ENCODE measurements around the gene KRT31.
"Not testable (repeated sequence)": the region's sequence is repeated elsewhere in the genome, so short reads cannot be mapped to it uniquely, and the experiment has no call there.

Gene KRT31

DNA sequence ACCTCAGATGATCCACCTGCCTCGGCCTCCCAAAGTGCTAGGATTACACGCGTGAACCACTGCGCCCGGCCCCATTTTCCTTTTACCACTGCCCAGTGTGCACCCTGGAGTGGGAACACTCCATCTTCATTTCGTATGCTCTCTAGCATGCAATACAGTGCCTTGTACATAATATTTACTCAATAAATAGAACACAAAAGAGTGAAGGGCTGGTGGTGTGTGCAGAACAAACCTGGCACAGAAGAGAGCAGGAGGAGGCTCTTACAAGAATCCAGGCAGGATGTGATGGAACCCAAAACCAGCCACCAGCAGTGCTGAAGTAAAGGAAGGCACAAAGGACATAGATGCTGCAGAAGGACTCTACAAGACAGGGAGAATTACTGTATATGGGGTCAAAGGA, 19.7 kb upstream of the KRT31 start:
- DNase-seq = no peak

DNA sequence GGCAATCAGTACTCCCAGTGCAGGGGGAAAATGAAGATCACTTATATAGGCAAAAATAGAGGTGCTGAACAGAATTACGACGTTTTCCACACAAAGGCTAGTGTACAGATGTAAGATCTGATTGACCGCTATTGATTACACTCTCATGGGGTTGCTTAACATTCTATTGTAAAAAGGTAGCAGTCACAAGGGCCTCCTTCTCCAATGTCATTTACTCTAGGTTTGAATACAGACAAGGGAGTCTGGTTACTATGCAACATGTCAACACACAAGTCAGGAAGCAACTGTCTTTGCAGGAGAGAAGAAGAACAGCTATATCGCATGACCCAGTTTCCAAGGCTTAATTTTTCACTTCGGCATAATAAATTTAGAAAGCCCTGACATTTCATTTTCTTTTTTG, 19.1 kb upstream of the KRT31 start:
- DNase-seq = no peak

DNA sequence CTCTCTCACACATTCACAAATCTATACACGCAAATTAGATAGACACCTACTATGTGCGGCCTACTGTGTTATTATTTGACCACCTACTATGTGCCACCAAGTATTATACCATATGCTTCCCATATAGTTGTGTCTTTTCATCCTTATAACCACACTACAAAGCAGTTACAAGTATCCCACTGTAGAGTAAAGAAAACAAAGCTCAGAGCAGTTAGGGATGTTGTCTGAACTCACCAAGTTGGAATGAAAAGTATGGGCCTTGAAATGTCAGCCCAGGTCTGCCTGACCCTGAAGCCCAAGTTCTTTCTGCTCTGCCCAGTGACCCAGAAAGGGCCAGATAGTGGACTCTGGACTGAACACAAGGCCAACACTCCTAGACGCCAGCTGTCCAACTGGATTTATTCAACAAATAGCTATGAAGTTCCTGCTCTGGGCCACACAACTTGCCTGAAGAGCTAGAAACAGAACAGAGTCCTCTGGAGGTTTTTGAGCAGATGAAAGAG, 18.5 kb upstream of the KRT31 start:
- no peak for DNase-seq

DNA sequence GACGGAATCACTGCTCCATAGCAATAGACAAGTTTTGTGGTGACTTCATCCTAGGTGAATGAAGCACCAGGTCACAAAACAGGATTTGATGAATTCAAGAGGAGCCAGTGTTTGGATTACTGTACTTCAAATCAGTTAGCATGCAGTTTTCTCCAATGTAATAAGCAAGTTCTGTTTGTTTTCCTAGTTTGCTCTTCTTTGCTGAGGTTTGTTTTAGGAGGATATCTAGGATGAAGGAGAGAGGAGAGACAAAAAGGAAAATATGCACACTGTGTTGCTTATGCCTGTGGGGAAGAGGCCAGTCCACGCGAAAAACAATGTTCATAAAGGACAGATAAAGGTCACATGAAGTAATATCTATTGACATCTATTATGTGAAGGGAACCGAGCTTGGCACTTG, 18.0 kb upstream of the KRT31 start:
- no peak for DNase-seq

DNA sequence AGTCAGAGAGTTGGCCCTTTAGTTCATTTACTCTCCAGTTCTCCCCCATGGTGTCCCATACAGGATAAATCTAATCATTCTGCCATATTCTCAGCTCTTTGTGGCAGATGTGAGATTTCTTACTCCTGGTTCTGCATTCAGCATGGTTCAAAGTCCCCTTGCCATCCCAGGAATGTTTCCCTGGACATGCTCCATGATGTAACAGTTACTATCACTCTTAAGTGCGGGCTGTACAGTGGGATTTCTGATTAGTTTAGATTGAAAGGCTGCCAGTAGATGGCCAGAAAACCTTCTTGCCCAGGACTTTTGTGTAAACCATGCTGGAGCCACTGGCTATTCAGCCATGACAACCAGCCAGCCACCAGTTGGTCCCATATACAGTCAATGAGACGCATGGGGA, 16.6 kb upstream of the KRT31 start:
- no peak for DNase-seq

DNA sequence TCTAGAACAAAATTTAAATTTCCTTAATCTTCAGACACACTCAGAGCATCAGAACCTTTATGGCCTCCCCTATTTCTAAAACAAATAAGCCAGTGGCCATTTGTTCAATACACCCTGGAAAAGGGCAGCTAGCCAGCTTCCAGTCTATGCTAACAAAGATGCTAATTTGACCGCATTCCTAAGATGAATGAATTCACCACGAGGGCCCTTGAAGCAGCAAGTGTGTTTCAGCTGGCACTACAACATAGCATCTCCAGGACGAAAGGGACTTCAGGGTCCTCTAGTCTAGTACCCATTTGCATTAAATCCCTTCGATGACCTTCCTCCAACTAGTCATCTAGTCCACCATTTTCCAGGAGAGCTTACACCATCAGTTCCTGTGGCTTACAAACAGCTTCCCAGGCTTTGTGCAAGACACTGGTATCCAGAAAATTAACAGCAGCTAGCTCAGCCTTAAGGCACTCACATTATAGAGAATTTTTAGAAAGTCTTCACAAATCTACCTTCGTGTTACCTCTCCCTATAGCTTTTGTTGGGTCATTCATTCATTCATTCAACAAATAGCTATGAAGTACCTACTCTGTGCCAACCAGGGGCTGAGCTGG, 16.0 kb upstream of the KRT31 start:
- DNase-seq = no peak

DNA sequence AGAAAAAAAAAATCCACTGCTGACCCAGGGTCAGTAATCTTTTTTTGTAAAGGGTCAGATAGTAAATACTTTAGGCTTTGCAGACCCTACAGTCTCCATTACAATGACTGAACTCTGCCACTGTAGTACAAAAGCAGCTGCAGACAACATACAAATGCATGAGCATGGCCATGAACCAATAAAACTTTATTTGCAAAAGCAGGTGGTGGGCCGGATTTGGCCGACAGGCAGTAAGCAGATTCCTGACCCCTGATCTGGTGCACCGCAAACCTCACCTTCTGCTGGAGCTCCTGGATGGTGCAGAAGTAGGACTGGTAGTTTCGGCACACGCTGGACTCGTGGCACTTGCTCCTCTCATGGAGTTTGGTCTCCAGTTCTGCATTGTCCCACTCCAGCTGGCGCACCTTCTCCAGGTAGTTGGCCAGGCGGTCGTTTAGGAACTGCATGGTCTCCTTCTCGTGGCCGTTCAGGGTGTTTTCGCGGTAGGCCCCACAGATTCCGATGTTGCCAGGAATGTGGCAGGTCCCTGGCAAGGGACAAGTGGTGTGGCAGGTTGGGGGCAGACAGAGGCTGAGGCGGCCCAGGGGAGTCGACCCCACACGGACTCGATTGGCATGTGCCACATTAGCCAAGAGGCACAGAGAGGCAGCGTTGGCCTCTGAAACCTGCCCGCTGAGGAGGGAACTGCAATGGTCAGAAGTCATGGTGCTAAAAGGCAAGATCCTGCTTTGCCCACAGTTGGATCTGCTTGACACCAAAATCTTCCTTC, 13.8 kb upstream of the KRT31 start:
- no peak for DNase-seq

DNA sequence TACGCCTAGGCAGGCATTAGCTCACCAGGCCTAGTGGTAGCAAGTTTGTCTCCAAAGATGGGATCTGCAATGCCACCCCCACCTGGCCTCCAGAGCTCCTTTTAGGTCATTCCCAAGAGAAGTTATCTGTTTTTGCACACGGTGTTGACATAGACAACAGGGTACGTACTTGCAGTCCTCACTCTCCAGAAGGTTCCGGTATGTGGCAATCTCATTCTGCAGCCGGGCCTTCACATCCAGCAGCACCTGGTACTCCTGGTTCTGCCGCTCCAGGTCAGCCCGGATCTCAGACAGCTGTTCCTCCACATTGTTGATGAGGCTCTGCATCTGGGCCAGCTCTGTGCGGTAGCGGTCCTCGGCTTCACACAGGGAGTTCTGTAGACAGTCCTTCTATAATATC, 9.8 kb upstream of the KRT31 start:
- DNase-seq = no peak

DNA sequence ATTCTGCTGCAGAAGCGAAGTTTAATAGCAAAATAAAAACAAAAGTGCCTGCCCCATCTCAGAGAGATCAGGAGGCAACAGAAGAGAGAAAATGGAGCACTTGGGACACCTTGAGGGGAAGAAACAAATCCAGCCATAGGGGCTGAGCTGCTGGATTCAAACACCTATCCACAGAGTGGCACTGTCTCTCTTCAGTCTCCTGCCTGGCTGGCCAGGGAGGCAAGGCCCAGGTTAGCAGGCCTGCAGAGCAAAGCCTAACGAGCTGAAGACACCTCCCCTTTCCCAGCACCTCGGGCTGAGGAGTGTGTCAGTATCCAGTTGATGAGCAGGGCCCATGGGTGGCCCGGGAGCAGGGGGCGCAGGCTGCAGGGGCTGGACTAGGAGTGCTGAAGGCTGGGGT, 8.8 kb upstream of the KRT31 start:
- DNase-seq = no peak

DNA sequence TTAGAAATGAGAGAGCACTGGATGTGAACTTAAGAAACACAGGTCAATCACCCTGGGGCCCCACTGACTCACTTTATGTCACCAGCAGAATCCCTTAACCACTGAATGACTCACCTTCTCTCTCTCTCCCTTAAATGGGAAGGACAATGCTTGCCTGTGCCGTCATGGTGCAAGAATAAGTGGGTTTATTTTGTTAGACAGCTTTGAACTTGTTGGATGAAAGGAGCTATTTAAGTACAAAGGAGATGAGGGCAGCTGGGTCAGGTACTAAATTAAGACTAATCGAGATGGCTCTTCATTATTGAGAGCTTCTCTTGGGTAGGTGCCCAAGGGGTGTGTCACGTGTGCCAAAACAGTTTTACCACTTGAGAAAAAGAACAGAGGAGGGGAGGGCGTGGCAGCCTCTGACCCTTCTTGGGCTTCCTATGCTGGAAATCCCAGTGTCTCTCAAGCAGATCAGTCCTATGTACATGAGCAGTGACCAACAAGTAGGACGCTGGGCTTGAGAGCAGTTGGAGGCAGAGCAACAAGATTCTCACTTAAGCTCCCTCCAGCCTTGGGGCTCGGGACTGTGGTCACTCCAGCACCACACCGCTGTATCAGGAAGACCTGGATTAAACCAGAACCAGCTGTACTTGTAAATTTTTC, 6.7 kb upstream of the KRT31 start:
- no peak for DNase-seq

DNA sequence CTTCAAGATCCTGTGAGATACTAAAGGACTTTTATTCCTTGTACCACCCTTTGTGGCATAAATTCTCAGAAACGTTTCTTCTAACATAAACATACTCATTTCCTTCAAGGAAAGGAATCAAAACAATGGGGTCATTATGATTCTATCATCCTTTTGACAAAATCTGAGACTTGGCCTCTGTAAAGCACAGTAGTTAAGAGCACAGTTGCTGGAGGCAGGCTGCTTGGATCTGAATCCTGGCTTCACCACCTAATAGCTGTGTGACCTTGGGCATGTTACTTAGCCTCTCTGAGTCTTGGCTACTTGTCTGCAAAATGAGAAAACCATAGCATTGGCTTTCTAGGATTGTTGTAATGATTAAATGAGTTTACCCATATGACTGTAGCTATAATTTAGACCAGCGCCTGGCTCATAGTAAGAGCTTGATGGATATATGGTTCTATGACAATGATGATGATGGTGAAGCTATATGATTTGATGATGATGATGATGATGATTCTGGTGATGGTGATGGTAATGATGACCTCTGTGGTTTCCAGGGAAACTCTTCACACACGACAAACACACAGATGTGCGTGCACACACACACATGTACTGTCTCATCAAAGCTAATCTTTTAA, 6.1 kb upstream of the KRT31 start:
- no peak for DNase-seq

DNA sequence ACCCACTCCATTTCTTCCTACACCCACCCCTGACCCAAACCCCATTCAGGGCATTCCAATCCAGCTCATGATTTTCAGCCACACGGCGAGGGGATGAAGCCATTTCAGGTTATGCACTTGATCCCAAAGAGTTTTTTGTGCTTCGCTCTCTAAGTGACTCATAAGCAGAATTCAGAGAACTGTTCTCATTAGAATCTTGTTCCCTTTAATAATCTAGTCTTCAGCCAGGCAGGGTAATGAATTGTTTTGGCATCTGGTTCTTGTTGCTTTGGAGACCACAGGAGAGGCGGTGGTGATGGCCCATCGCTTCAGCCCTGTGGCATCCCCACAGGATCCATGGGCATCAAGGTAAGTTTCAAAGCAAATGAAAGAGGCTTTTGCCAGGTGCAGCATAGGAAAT, 4.8 kb upstream of the KRT31 start:
- DNase-seq = no peak

DNA sequence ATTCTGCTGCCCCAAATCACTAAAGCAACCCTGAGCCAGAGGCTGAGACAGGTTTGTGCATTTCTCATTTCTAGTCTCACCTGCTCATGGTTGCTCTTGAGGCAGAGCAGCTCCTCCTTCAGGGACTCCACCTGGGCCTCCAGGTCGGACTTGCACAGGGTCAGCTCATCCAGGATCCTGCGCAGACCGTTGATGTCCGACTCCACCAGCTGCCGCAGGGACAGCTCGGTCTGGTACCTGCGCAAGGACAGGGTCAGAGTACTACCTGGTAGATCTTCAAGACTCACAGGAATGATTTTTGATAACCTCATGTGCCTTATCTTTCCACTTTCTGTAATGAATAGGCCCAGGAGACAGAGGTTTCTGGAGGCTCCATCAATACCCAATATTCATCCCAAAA, 1.1 kb downstream of the KRT31 start:
- DNase-seq = no peak

DNA sequence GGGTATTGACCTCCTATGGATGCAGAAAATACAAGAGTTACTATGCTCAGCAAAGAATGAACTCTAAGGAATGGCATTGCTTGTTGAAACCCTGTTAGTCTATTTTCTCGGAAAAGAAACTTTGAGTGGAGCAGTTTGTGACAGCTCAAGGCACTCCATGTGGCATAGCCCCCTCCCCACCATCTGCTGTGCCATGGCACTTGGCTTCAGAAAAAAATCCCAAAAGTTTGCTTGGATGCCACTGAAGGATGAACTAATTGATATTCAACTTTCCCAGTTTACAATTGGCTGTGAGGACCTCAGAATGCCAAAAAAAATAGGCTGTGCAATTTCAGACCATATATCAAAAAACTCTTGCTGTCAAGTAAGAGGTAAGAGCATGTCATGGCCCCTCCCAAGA, 1.8 kb downstream of the KRT31 start:
- no peak for DNase-seq

DNA sequence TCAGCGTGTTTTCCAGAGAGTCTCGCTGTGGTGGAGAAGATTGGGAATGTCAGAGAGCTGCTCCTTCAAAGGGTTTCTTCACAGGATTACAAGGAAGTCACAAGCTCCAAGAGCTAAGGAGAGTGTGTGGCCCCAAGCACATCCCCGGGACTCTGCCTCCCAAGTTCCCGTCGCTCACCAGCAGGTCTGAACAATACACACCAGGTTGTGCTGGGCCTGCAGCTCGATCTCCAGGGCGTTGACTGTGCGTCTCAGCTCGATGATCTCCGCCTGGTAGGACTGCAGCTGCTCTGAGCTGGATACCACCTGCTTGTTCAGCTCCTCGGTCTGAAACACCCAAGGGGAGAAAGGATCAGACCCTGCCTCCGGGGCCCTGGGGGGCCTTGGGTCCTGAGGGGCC, 2.4 kb downstream of the KRT31 start:
- DNase-seq = not testable (repeated sequence)

DNA sequence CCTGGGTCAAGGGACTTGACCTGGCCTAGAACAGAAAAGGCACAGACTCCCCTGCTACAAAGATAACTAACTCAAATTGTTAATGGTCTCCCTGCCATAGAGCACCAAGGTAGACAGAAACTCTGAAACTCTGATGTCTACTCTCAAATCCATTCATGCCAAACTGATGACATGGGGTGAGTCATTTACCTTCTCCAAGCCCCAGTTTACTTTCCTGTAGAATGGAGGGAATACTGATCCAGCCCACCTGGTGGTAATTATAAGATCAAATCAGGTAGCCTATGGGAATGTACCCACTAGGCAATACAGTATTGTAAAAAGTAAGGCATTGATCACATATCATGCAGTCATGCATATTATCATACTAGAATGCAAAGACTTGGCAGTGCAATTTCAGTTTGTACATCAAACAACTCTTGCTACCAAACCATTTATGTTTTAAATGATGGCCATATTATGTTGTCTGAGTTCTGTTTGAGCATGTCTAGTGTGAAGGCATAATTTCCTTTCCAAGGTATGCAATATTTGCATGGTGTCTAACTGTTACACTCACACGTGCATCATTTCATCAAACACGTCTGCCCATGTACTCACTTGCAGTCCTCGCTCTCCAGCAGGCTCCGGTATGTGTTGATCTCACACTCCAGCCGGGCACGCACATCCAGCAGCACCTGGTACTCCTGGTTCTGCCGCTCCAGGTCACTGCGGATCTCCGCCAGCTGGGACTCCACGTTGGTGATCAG, 3.0 kb downstream of the KRT31 start:
- no peak for DNase-seq

DNA sequence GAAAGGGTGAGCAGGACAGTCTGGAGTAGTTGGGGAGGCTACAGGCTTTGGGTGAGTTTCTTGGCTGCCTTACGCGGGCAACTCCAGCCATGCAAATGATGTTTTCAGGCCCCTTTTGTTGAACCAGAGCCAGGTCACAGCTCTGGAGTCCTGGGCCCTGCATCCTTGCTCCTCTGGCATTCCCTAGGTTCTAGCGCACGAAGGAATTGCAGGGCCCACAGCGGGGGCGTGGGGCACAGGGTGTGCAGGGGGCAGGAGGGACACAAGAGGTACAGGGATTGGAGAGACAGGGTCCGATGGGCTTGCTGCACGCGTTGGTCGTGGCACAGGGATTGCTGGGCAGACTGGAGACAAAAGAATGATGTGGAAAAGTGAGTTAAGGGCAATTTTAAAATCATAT, 3.6 kb downstream of the KRT31 start:
- no peak for DNase-seq

DNA sequence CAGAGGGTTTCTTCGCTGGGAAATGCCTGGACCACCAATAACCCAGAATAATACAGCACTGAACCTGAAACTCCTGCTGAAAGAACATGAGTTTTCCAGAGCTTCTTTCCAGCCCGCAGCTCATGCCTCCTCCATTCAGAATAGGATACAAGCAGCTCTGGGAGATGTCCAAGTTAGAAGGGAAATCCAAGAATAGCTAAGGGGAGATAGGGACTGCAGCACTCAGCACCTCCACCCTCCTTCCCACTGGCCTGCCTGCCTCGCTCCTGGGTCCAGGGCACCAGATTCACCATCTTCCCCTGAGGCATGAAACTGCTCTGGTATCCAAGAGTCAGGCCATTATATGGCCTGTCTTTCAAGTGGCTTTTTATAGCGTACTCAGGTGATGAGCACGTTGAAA, 4.1 kb downstream of the KRT31 start:
- DNase-seq = no peak

DNA sequence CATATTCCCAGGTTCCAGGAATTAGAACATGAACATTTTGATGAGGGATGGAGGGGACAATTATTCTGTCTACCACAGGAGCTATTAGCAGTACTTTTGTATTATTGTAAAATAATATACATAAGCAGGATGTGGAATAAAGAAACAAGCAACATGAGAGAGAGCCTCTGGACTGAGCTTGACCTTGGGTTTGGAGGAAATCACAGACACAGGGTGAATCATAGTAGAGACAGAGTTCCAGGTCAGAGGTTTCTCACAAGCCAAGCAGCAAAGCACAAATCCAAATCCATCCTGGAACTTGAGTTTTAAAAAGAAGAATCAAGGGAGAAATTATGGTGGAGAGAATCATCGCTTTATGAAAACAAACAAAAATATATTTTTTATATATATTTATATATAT, 5.1 kb downstream of the KRT31 start:
- DNase-seq = no peak

DNA sequence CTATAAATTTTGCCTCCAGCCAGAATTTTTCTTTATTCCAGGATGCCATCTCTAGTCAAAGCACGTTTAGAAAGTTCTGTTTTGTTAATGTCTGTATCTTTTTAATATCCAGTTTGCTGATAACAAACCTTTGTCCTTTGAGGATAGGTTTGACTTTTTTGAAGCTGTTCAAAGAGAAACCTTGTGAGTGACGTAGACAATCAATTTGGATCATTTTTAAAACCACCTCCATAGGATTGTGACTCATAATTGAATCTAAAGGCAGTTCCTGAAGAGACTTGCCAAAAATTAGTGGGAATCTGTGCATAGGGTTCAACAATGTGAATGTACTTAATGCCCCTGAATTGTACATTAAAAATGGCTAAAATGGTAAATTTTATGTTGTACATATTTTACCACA, 5.9 kb downstream of the KRT31 start:
- no peak for DNase-seq

DNA sequence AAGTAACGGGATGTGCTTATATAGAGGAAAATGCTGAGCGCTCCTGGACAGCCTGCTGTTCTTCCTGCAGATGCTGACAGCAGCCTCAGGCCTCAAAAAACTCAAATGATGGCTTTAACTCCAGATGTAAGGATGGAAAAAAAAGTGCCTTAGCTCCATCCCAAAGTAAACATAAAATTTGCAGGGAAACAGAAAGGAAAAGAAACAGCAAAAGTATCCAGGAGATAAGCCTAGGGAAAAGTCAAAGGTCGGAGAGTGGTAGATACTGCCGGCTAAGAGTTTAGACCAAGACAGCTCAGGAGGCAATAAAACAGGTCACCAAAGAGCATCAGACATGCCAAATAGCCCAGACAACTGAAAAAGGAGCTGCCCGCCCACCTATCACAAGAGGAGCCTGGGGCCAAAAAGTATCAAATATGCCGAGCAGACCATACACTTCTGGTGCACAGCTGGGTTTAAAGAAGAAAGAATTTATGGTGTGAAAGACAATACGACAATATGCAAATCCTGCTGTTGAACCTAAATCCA, 6.9 kb downstream of the KRT31 start:
- DNase-seq = no peak

DNA sequence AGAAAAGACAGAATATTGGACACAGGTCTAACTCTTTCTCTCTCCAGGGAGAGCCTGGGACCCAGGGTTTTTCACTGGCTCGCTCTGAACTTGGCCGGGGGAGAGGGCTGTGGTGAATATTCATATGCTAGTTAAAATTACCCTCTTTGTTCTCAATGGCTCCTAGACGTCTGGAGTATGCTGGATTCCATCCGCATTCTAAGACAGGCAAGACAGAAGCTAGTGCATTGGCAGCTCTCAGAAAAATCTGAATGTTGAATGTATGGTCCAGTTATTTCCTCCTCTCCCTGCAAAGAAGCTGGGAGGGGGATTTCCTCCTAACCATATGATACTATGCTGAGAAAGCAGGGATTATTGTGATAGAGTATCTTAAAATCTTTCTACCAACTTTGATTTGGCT, 9.7 kb downstream of the KRT31 start:
- no peak for DNase-seq

DNA sequence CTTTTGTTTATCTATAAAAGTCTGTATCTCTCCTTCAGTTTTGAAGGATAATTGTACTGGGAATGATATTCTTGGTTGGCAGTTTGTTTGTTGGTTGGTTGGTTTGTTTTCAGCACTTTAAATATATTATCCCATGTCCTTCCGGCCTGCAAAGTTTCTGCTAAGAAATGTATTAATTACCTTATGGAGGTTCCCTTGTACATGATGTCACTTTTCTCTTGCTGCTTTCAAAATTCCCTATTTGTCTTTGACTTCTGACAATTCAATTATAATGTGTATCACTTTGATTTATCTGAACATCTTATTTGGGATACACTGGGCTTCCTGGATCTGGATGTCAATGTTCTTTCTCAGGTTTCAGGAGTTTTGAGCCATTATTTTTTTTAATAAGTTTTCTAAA, 11.2 kb downstream of the KRT31 start:
- DNase-seq = no peak

Data from NCI-H2081 treated with DMSO at 0.1 percent for 48 hours (cell line).